GM23248 (cell line): ENCODE measurements around the gene ANKRD39. TPM values are rescaled to one million over a fixed set of nuclear protein-coding genes. Genes with fewer than 3 reads are reported as not detected.

Experiments used
- DNase-seq: peaks from one replicate; pipeline ENCODE4 v3.0.0-alpha.2; 2015
- H2AFZ ChIP-seq: fragments of 200-600 bp; sonication (generic); 2 replicates; pipeline ENCODE4 v1.6.1; 2016; ENCODE audit warnings: antibody characterized with exemption
- H3F3A ChIP-seq: fragments of 200-600 bp; sonication (generic); 2 replicates; pipeline ENCODE4 v1.6.1; 2016; ENCODE audit warnings: mild to moderate bottlenecking, antibody characterized with exemption, mixed run types; ENCODE audit not compliant: insufficient read depth
- H3K27ac ChIP-seq: fragments of 200-600 bp; sonication (generic); 2 replicates; pipeline ENCODE4 v1.5.1; 2016; ENCODE audit warnings: mild to moderate bottlenecking
- H3K27me3 ChIP-seq: fragments of 200-600 bp; sonication (generic); replicated peaks from 2 replicates; pipeline ENCODE4 v1.6.1; 2016; ENCODE audit warnings: mild to moderate bottlenecking; ENCODE audit not compliant: insufficient read depth
- H3K36me3 ChIP-seq: fragments of 200-600 bp; sonication (generic); 2 replicates; pipeline ENCODE4 v1.6.1; 2016; ENCODE audit warnings: low read depth, mild to moderate bottlenecking
- H3K4me1 ChIP-seq: fragments of 200-600 bp; sonication (generic); 2 replicates; pipeline ENCODE4 v1.6.1; 2016; ENCODE audit warnings: mild to moderate bottlenecking; ENCODE audit not compliant: insufficient read depth
- H3K4me2 ChIP-seq: fragments of 200-600 bp; sonication (generic); one replicate; pipeline ENCODE4 v1.6.1; 2016; ENCODE audit warnings: mild to moderate bottlenecking; ENCODE audit not compliant: unreplicated experiment
- H3K4me3 ChIP-seq: fragments of 200-600 bp; sonication (generic); 2 replicates; pipeline ENCODE4 v1.5.1; 2016; ENCODE audit warnings: mild to moderate bottlenecking
- H3K79me2 ChIP-seq: fragments of 200-600 bp; sonication (generic); 2 replicates; pipeline ENCODE4 v1.6.1; 2016; ENCODE audit warnings: mild to moderate bottlenecking; ENCODE audit not compliant: insufficient read depth
- H3K9ac ChIP-seq: fragments of 200-600 bp; sonication (generic); 2 replicates; pipeline ENCODE4 v1.6.1; 2016; ENCODE audit warnings: mild to moderate bottlenecking
- H3K9me2 ChIP-seq: fragments of 200-600 bp; sonication (generic); 2 replicates; pipeline ENCODE4 v1.6.1; 2016; ENCODE audit warnings: mixed run types, mild to moderate bottlenecking, moderate library complexity; ENCODE audit not compliant: insufficient read depth
- H3K9me3 ChIP-seq: fragments of 200-600 bp; sonication (generic); one replicate; pipeline ENCODE4 v1.6.1; 2017; ENCODE audit warnings: low read depth
- H4K20me1 ChIP-seq: fragments of 200-600 bp; sonication (generic); 2 replicates; pipeline ENCODE4 v1.6.0; 2016; ENCODE audit not compliant: insufficient read depth
- EZH2 ChIP-seq: fragments of 200-600 bp; sonication (generic); IDR thresholded peaks from 2 replicates; pipeline ENCODE4 v1.6.1; 2018; ENCODE audit warnings: antibody characterized with exemption, mild to moderate bottlenecking; ENCODE audit not compliant: insufficient read depth, poor library complexity, severe bottlenecking
- EZH2phosphoT487 ChIP-seq: fragments of 200-600 bp; sonication (generic); IDR thresholded peaks from 2 replicates; pipeline ENCODE4 v1.6.1; 2018; ENCODE audit warnings: antibody characterized with exemption, moderate library complexity, mild to moderate bottlenecking, low read depth; ENCODE audit not compliant: insufficient read depth
- WGBS, 2 experiments: methylation state at CpG; one replicate each; pipeline ENCODE4 v1.1.6; 2015 to 2017; ENCODE audit warnings: low lambda C conversion rate in 2 of 2, low coverage in 1 of 2; ENCODE audit errors: missing lambda C conversion rate in 2 of 2; 5-methylcytosine and 5-hydroxymethylcytosine counted together
- in situ Hi-C: fragments of 300-500 bp; cut with MboI; formaldehyde crosslinking; loops from 2 replicates; pipeline ENCODE4 v1.15.0; 2020
- polyA plus RNA-seq: library from polyadenylated mRNA; unstranded; fragments of >200 nt; fragmentation: Nextera tagmentation; extraction: Ambion mirVana; gene quantifications from 2 replicates; pipeline ENCODE4 v1.2.1, GENCODE V29; 2016
- total RNA-seq: library from RNA; depleted of rRNA; stranded (reverse); fragments of >200 nt; shearing (Covaris generic); gene quantifications from 2 replicates; pipeline ENCODE4 v1.2.3, GENCODE V29; 2014

The ANKRD39 gene
- total and polyA plus RNA-seq, 2 experiments from 2014 or later: 10.9 to 12.3 TPM

DNA sequence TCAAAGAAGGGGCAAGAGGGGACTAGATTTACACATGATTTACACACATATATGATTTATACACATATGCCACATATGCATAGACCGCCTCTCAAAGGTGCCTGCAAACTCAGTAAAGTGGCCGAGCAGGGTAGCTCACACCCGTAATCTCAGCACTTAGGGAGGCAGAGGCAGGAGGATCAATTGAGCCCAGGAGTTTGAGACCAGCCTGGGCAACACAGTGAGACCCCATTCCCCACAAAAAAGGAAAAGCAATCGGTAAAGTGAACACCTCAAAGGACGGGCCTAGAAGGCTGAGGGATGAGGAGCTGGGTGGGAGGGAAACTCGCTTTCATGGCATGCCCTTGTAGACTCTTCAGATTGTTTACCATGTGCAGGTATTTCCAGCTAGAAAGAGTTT, 5.1 kb downstream of the ANKRD39 start:
- Histone ChIP-seq H4K20me1 (no peaks in the 10 kb centered on the region), H3K27ac (no peak overlapping the region), H3K9ac (no peak overlapping the region), H3K79me2 (peaks cover 20% of the 10 kb centered on the region), H3K9me3 (no peaks in the 10 kb centered on the region), H3K4me1 (peaks cover 5% of the 10 kb centered on the region; the same call in 1 of the 2 replicates), H3K36me3 (peaks cover 9% of the 10 kb centered on the region; the same call in 1 of the 2 replicates), H3K4me2 (no peak overlapping the region), H3F3A (no peaks in the 10 kb centered on the region), H3K9me2 (no peaks in the 10 kb centered on the region), H3K27me3 (no peaks in the 10 kb centered on the region), H2AFZ (no peak overlapping the region), H3K4me3 (no peak overlapping the region)
- in situ Hi-C loops: loop anchor here (25.0 kb wide), 1 partner anchor 260 kb away; the partner anchor contains the start of gene ANKRD36
- 89 to 91% methylated on average over 6 of the region's 6 CpGs for WGBS, 2 experiments
- TF ChIP-seq EZH2 (no peak), EZH2phosphoT487 (no peak)
- DNase-seq: no peak

DNA sequence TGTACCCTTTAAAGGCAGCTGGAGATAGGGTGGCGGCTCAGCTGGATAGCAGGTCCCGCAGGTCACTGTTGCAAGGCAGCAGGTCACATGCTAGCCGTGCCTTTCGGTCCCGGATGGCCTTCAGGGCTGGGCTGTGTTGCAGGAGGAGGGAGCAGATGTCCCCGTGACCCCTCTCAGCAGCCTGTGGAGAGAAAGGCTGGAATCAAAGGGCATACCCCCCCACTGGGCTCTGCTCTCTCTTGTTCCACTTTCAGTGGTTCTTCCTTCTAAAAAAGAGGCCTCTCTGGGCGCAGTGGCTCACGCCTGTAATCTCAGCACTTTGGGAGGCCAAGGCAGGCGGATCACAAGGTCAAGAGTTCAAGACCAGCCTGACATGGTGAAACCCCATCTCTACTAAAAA, 9.6 kb downstream of the ANKRD39 start:
- Histone ChIP-seq H3K4me1 (no peaks in the 10 kb centered on the region), H3K27me3 (no peaks in the 10 kb centered on the region), H3K4me2 (no peak overlapping the region), H2AFZ (no peak overlapping the region), H3K9me2 (no peaks in the 10 kb centered on the region), H3K4me3 (no peak overlapping the region), H3F3A (no peaks in the 10 kb centered on the region), H3K9me3 (no peaks in the 10 kb centered on the region), H4K20me1 (no peaks in the 10 kb centered on the region), H3K79me2 (no peaks in the 10 kb centered on the region), H3K9ac (no peak overlapping the region), H3K36me3 (peaks cover 13% of the 10 kb centered on the region; the same call in 1 of the 2 replicates), H3K27ac (no peak overlapping the region)
- 85 to 90% methylated on average over 9 of the region's 9 CpGs for WGBS, 2 experiments
- no peak for DNase-seq
- no peak for TF ChIP-seq EZH2
- no peak for TF ChIP-seq EZH2phosphoT487
- in situ Hi-C loops: no loop called here

DNA sequence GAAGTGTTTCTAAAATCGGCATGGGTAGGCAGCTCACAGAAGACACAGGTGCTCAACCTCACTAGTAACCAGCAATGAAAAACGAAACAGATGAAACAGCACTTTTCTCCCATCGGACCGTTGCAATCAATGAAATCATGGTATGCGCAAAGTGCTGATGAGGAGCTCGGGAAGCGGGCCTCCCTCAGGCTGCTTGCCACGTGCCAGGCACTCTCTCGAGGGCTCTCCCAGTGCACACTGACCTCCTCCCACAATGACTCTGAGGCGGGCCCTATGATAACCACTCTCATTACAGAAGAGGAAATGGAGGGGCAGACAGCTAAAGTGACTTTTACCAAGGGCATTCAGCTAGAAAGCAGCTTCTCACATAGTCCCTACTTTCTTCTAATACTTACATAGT, 10.2 kb downstream of the ANKRD39 start:
- in situ Hi-C loops: no loop called here
- no peak overlapping the region for H3K4me2 ChIP-seq
- H3K27me3 ChIP-seq: no peaks in the 10 kb centered on the region

DNA sequence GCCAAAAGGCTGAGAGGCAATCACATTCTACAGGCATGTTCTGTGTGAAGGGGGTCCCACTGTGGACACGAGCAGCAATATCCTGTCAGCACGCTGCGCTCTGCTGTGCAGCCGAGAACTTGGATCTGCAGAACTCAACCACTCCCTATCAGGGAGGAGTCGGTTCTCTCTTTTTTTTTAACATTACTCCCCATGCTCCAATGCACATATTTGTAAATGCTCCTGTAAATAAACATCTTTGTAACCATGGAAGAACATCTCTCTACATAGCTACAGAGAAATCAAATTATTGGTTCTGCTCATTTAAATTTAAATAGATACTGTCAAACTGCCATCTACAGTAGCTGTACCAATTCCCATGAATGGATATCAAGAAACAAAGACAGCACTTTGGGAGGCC, 11.0 kb downstream of the ANKRD39 start:
- H3K4me2 ChIP-seq: no peak overlapping the region
- no peak overlapping the region for H3K27ac ChIP-seq
- whole genome bisulfite sequencing, 2 experiments: 93 to 97% methylated on average over 5 of the region's 5 CpGs
- H3K79me2 ChIP-seq: no peaks in the 10 kb centered on the region
- DNase-seq: no peak
- H2AFZ ChIP-seq: no peak overlapping the region
- no peaks in the 10 kb centered on the region for H3K4me1 ChIP-seq
- peaks cover 13% of the 10 kb centered on the region; the same call in 1 of the 2 replicates for H3K36me3 ChIP-seq
- TF ChIP-seq EZH2: no peak
- TF ChIP-seq EZH2phosphoT487: no peak
- H3K9me3 ChIP-seq: no peaks in the 10 kb centered on the region
- H3K9ac ChIP-seq: no peak overlapping the region
- no peaks in the 10 kb centered on the region for H4K20me1 ChIP-seq
- H3K27me3 ChIP-seq: no peaks in the 10 kb centered on the region
- no peaks in the 10 kb centered on the region for H3K9me2 ChIP-seq
- H3F3A ChIP-seq: no peaks in the 10 kb centered on the region
- no peak overlapping the region for H3K4me3 ChIP-seq
- in situ Hi-C loops: no loop called here

More for the DNA sequence above, 10.2 kb downstream of the ANKRD39 start:
- H3K27ac ChIP-seq: no peak overlapping the region
- DNase-seq: no peak
- H3K4me3 ChIP-seq: no peak overlapping the region
- H3K9me2 ChIP-seq: no peaks in the 10 kb centered on the region
- 82 to 84% methylated on average over 10 of the region's 10 CpGs for WGBS, 2 experiments
- no peak for TF ChIP-seq EZH2phosphoT487
- no peak for TF ChIP-seq EZH2
- no peak overlapping the region for H2AFZ ChIP-seq
- no peaks in the 10 kb centered on the region for H3K4me1 ChIP-seq
- H3K36me3 ChIP-seq: peaks cover 13% of the 10 kb centered on the region; the same call in 1 of the 2 replicates
- H3F3A ChIP-seq: no peaks in the 10 kb centered on the region
- no peak overlapping the region for H3K9ac ChIP-seq
- H3K9me3 ChIP-seq: no peaks in the 10 kb centered on the region
- no peaks in the 10 kb centered on the region for H4K20me1 ChIP-seq
- no peaks in the 10 kb centered on the region for H3K79me2 ChIP-seq

DNA sequence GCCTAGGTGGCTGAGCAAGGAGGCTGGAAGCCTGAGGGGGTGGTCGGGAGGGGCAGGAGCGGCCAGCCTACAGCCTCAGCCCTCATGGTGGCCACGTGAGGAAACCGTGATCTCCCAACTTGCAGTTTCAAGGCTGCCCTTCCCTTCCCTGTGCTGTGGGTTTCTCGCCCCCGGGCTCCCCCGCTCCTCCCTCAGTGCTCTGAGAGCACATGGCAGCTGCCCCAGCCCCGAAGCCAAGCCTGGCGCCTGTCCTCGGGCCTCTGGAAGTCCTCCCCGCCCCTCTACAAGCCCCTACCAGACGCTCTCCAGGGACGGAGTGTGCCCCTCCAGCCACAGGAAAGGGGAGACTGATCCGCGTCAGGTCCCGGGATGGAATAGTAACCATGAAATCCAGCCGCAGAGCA, 13.4 kb downstream of the ANKRD39 start:
- TF ChIP-seq EZH2 (no peak), EZH2phosphoT487 (no peak)

More for the DNA sequence above, 13.4 kb downstream of the ANKRD39 start:
- Histone ChIP-seq H3K9ac (no peak overlapping the region), H3K4me2 (no peak overlapping the region), H2AFZ (no peak overlapping the region), H3K4me1 (no peaks in the 10 kb centered on the region), H3F3A (no peaks in the 10 kb centered on the region), H3K27me3 (no peaks in the 10 kb centered on the region), H3K27ac (no peak overlapping the region), H3K79me2 (no peaks in the 10 kb centered on the region), H3K4me3 (no peak overlapping the region), H3K36me3 (peaks cover 5% of the 10 kb centered on the region; the same call in 1 of the 2 replicates), H3K9me2 (no peaks in the 10 kb centered on the region), H4K20me1 (no peaks in the 10 kb centered on the region), H3K9me3 (no peaks in the 10 kb centered on the region)
- 75 to 78% methylated on average over 13 to 17 of the region's 17 CpGs for WGBS, 2 experiments
- in situ Hi-C loops: no loop called here
- DNase-seq: no peak
